GM13976 (cell line): ENCODE results near the gene DRC1.

Source experiments
- DNase-seq: peaks from one replicate; pipeline ENCODE4 v3.0.0; 2012; ENCODE audit warnings: low spot score
- CTCF ChIP-seq: IDR thresholded peaks from 2 replicates; pipeline ENCODE4 v1.5.1; 2012; ENCODE audit warnings: borderline replicate concordance, mild to moderate bottlenecking; ENCODE audit not compliant: insufficient read depth; ENCODE audit errors: extremely low read depth, missing control alignments, control extremely low read depth
- in situ Hi-C: fragments of 300-500 bp; cut with MboI; formaldehyde crosslinking; loops from one replicate; pipeline ENCODE4 v1.12.0; 2022; ENCODE audit warnings: low sequenced_read_pairs, mixed read lengths, inconsistent platforms; ENCODE audit not compliant: unreplicated experiment

DRC1 gene

GRCh38 chr2:26449278-26450030 is 47.7 kb downstream of the DRC1 start:
- in situ Hi-C loops = no loop called here
- no peak for DNase-seq
- TF ChIP-seq CTCF = no peak

- no peak for DNase-seq
- in situ Hi-C loops = no loop called here
- TF ChIP-seq CTCF = no peak
These were observed 48.4 kb downstream of the DRC1 start for GRCh38 chr2:26450031-26450635.

GRCh38 chr2:26451700-26452099 is 50.0 kb downstream of the DRC1 start:
- in situ Hi-C loops = no loop called here
- no peak for TF ChIP-seq CTCF
- no peak for DNase-seq

GRCh38 chr2:26453421-26454329 is 52.0 kb downstream of the DRC1 start:
- DNase-seq = no peak
- in situ Hi-C loops = no loop called here
- TF ChIP-seq CTCF = no peak

GRCh38 chr2:26454561-26455001 is 52.9 kb downstream of the DRC1 start:
- no peak for TF ChIP-seq CTCF
- in situ Hi-C loops = no loop called here
- DNase-seq = no peak

GRCh38 chr2:26455037-26455669 is 53.4 kb downstream of the DRC1 start:
- no peak for DNase-seq
- in situ Hi-C loops = no loop called here
- TF ChIP-seq CTCF = no peak
